Endodermal cell (in vitro differentiated cells): ENCODE results near the gene REC8. TPM values are rescaled to one million over a fixed set of nuclear protein-coding genes. Genes with fewer than 3 reads are reported as not detected.

Source experiments
- DNase-seq: peaks from one replicate; pipeline ENCODE4 v3.0.0-alpha.2; 2017
- H3K27ac ChIP-seq: 2 replicates; pipeline ENCODE4 v1.5.1; 2013; ENCODE audit warnings: mild to moderate bottlenecking, low read depth, low read length, moderate library complexity
- H3K27me3 ChIP-seq: 2 replicates; pipeline ENCODE4 v1.6.1; 2013; ENCODE audit warnings: mild to moderate bottlenecking, low read length, moderate library complexity; ENCODE audit not compliant: insufficient read depth, control insufficient read depth, poor library complexity, severe bottlenecking
- H3K36me3 ChIP-seq: 2 replicates; pipeline ENCODE4 v1.7.0; 2013; ENCODE audit warnings: mild to moderate bottlenecking, low read length, moderate library complexity; ENCODE audit not compliant: control insufficient read depth, insufficient read depth
- H3K4me1 ChIP-seq: one replicate; pipeline ENCODE4 v1.7.0; 2013; ENCODE audit warnings: low read length; ENCODE audit not compliant: control insufficient read depth, insufficient read depth
- H3K4me3 ChIP-seq: 2 replicates; pipeline ENCODE4 v1.5.1; 2013; ENCODE audit warnings: mild to moderate bottlenecking, low read length, moderate library complexity
- H3K9ac ChIP-seq: 2 replicates; pipeline ENCODE4 v1.6.1; 2013; ENCODE audit warnings: mild to moderate bottlenecking, low read length, moderate library complexity; ENCODE audit not compliant: poor library complexity, severe bottlenecking; ENCODE audit errors: extremely low read depth
- H3K9me3 ChIP-seq: 2 replicates; pipeline ENCODE4 v1.6.1; 2013; ENCODE audit warnings: mild to moderate bottlenecking, low read length, moderate library complexity; ENCODE audit not compliant: control insufficient read depth
- H3K27ac Mint-ChIP-seq: 2 replicates; pipeline ENCODE4 v1.8.0; 2020; ENCODE audit warnings: mixed read lengths
- H3K27me3 Mint-ChIP-seq: 2 replicates; pipeline ENCODE4 v1.8.0; 2021; ENCODE audit warnings: mild to moderate bottlenecking, mixed read lengths; ENCODE audit not compliant: insufficient read depth
- H3K36me3 Mint-ChIP-seq: 2 replicates; pipeline ENCODE4 v1.8.0; 2020; ENCODE audit warnings: low read depth, mixed read lengths
- H3K4me1 Mint-ChIP-seq: 2 replicates; pipeline ENCODE4 v1.8.0; 2020; ENCODE audit warnings: mixed read lengths
- H3K4me3 Mint-ChIP-seq: 2 replicates; pipeline ENCODE4 v1.8.0; 2020; ENCODE audit warnings: mild to moderate bottlenecking, moderate library complexity, mixed read lengths
- H3K9me3 Mint-ChIP-seq: 2 replicates; pipeline ENCODE4 v1.8.0; 2020; ENCODE audit warnings: mild to moderate bottlenecking, mixed read lengths
- WGBS, 2 experiments: methylation state at CpG; one replicate each; pipeline versions ENCODE4 v1.1.5 to v1.1.7; 2013; ENCODE audit warnings: missing lambda C conversion rate in 2 of 2, mixed read lengths in 1 of 2; ENCODE audit not compliant: insufficient coverage in 1 of 2, insufficient read length in 1 of 2; 5-methylcytosine and 5-hydroxymethylcytosine counted together
- total RNA-seq, 2 donors: library from RNA; stranded (reverse); fragmentation: NEBNext Ultra II Directional in 1 of 2; extraction: Animal tissue kit (Norgen Biotek cat#: 25700) in 1 of 2; gene quantifications; 2 replicates in 1 of 2; 3 replicates in 1 of 2; pipeline ENCODE4 v1.2.1, GENCODE V29; 2021
- TF ChIP-seq, protein P1 (sequence below): fragments of 200-600 bp; sonication (generic); conservative IDR thresholded peaks from 2 replicates; pipeline ENCODE4 v1.5.0; 2021; ENCODE audit warnings: antibody characterized with exemption, mild to moderate bottlenecking

The REC8 gene
- total RNA-seq, 2 donors from 2014 or later = 60.3 to 98.3 TPM

DNA sequence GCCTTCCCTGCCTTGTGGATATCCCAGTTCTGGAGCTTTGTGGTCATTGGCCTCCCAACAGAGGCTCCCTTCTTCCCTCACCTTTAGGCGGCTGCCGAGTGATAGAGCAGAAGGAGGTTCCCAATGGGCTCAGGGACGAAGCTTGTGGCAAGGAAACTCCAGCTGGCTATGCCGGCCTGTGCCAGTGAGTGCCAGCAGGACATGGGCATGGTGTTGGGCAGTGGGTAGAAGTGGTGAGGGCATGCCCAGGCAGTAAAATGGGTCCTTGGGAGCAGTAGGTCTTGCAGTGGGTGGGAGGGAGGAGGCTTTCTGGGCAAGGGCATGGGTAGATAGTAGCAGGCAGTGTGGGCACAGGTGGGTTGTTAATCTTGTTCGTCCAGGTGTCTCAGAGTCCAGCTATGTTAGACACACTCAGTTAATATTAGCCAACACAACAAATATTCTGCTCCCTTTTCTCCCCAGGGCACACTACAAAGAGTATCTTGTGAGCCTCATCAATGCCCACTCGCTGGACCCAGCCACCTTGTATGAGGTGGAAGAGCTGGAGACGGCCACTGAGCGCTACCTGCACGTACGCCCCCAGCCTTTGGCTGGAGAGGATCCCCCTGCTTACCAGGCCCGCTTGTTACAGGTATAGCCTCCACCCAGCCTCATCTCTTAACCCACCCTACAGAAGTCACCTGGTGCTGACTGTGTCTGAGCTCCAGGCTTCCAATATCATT is 11.9 kb upstream of the REC8 start:
- WGBS, 2 experiments = 95 to 100% methylated on average over 3 to 11 of the region's 11 CpGs
- no peak overlapping the region for H3K27ac Mint-ChIP-seq
- H3K27me3 Mint-ChIP-seq = no peaks in the 10 kb centered on the region
- no peaks in the 10 kb centered on the region for H3K9me3 ChIP-seq
- H3K4me1 Mint-ChIP-seq = peaks cover 10% of the 10 kb centered on the region
- no peak overlapping the region for H3K9ac ChIP-seq
- TF ChIP-seq, protein P1, sequence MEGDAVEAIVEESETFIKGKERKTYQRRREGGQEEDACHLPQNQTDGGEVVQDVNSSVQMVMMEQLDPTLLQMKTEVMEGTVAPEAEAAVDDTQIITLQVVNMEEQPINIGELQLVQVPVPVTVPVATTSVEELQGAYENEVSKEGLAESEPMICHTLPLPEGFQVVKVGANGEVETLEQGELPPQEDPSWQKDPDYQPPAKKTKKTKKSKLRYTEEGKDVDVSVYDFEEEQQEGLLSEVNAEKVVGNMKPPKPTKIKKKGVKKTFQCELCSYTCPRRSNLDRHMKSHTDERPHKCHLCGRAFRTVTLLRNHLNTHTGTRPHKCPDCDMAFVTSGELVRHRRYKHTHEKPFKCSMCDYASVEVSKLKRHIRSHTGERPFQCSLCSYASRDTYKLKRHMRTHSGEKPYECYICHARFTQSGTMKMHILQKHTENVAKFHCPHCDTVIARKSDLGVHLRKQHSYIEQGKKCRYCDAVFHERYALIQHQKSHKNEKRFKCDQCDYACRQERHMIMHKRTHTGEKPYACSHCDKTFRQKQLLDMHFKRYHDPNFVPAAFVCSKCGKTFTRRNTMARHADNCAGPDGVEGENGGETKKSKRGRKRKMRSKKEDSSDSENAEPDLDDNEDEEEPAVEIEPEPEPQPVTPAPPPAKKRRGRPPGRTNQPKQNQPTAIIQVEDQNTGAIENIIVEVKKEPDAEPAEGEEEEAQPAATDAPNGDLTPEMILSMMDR = no peak
- H3K9me3 Mint-ChIP-seq = no peaks in the 10 kb centered on the region
- peaks cover 63% of the 10 kb centered on the region for H3K36me3 Mint-ChIP-seq
- H3K4me1 ChIP-seq = peaks cover 6% of the 10 kb centered on the region
- H3K4me3 Mint-ChIP-seq = no peak overlapping the region
- H3K27me3 ChIP-seq = no peaks in the 10 kb centered on the region
- peaks cover 61% of the 10 kb centered on the region for H3K36me3 ChIP-seq
- no peak overlapping the region for H3K4me3 ChIP-seq
- no peak overlapping the region for H3K27ac ChIP-seq
- DNase-seq = no peak

DNA sequence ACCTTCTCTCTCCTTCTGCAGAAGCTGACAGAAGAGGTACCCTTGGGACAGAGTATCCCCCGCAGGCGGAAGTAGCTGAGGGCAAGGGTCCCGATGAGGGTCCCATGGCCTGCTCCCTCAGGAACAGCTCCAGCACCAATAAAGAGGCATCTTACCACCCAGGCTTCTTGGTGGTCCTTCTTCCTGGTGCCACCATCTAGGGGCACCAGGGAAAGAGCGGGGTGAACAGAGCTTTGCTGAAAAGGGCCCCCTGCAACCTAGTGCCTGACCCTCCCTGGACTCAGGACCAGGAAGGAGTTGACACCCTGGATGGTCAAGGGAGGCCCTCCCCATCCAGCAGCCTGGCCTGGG is 11.4 kb upstream of the REC8 start:
- H3K27ac Mint-ChIP-seq = no peak overlapping the region
- H3K9me3 ChIP-seq = no peaks in the 10 kb centered on the region
- DNase-seq = no peak
- no peak overlapping the region for H3K4me3 Mint-ChIP-seq
- H3K4me3 ChIP-seq = no peak overlapping the region
- no peaks in the 10 kb centered on the region for H3K27me3 ChIP-seq
- no peak overlapping the region for H3K27ac ChIP-seq
- no peaks in the 10 kb centered on the region for H3K27me3 Mint-ChIP-seq
- H3K9me3 Mint-ChIP-seq = no peaks in the 10 kb centered on the region
- WGBS, 2 experiments = 98% methylated on average over 4 of the region's 4 CpGs; no CpG with 5 or more reads in 1 of the 2 experiments
- peaks cover 6% of the 10 kb centered on the region for H3K4me1 ChIP-seq
- TF ChIP-seq, protein P1 = no peak
- no peak overlapping the region for H3K9ac ChIP-seq
- peaks cover 59% of the 10 kb centered on the region for H3K36me3 Mint-ChIP-seq
- H3K36me3 ChIP-seq = peaks cover 55% of the 10 kb centered on the region
- peaks cover 10% of the 10 kb centered on the region for H3K4me1 Mint-ChIP-seq

DNA sequence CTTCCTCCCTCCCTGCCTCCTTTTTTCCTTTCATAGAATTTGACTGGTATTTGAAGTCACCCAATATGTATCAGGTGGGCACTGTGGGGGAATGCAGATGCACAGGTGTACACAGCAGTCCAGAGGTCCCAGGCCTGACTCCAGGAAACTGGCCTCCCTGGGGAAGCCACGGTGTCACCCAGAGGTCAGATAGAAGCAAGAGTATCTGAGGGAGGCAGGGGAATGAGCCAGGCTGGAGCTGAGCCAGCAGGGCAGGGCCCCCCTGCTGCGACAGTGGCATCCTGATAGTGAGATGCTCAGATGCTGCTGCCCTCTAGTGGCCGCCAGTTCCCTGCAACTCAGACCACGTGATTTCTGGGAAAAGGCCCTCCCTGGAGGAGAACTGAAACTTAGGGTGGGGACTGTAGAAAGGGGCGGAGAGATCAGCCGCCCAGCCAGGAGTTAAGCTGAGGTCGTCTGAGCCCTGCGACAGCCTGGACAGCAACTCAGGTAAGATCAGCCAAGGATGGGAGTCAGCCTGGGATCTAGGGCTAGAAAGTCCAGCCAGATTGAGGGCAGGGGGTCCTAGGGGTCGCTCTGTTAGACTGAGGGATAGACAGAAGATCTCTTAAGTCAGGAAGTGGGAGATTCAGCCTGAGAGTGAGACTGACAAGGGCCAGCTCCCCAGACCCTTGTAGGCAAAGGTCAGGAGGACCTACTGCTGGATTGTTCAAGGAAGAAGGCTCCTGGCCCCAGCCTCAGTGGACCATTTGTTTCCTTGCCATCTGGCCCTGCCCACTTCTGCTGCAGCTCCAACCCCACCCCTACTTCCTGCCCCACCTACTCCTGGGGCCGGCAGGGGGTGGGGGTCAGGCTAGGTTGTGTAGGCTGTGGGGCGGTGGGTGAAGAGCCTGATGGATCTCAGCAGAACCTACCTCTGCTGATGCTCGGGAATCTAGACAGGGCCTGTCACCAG is 10.8 kb upstream of the REC8 start, which contains the start of gene IRF9:
Gene IRF9, plus strand, starts transcription at position 416 of the 955 bp plus-strand sequence. CDS start 880 bp downstream, outside the sequence.
- Histone ChIP-seq H3K9me3 (no peaks in the 10 kb centered on the region), H3K27ac (no peak within 1 kb of the TSS), H3K36me3 (peaks cover 50% of the 10 kb centered on the region), H3K9ac (peak within 1 kb of the TSS; percentile 28), H3K4me1 (peaks cover 6% of the 10 kb centered on the region), H3K4me3 (peak within 1 kb of the TSS; percentile 72), H3K27me3 (no peaks in the 10 kb centered on the region)
- Mint-ChIP-seq H3K36me3 (peaks cover 56% of the 10 kb centered on the region), H3K27ac (peak within 1 kb of the TSS; percentile 89), H3K27me3 (no peaks in the 10 kb centered on the region), H3K9me3 (no peaks in the 10 kb centered on the region), H3K4me1 (peaks cover 10% of the 10 kb centered on the region), H3K4me3 (peak within 1 kb of the TSS; percentile 52)
- peak; percentile 99 for DNase-seq
- WGBS, 2 experiments = 4 to 13% methylated on average over 7 to 11 of the region's 12 CpGs
- TF ChIP-seq, protein P1 = peak; percentile 96
